Lung (tissue), 12 donors: ENCODE data around the gene CUL4A. TPM values are rescaled to one million over a fixed set of nuclear protein-coding genes. Genes with fewer than 3 reads are reported as not detected.

ENCODE experiments used
- ATAC-seq: fragments of 200-7000 bp; cut with Tn5 transposase; one replicate; pipeline ENCODE4 v1.9.1; 2020; ENCODE audit warnings: moderate number of reproducible peaks; ENCODE audit not compliant: insufficient read depth, low FRiP score
- DNase-seq, 3 donors: peaks; one replicate each; pipeline ENCODE4 v3.0.0-alpha.2; 2013 to 2017
- H3K27ac ChIP-seq, 2 donors: one replicate each; pipeline ENCODE4 v1.5.1; 2013; ENCODE audit warnings: mild to moderate bottlenecking in 2 of 2, moderate library complexity in 2 of 2, control low read depth in 1 of 2, inconsistent platforms in 1 of 2, low read depth in 1 of 2, low read length in 1 of 2
- H3K27me3 ChIP-seq, 3 donors: one replicate each; pipeline ENCODE4 v1.5.1; 2013; ENCODE audit warnings: low read length in 2 of 3; ENCODE audit not compliant: control insufficient read depth in 3 of 3, insufficient read depth in 3 of 3
- H3K36me3 ChIP-seq, 4 donors: one replicate each; pipeline ENCODE4 v1.5.1; 2013; ENCODE audit warnings: low read length in 4 of 4, mild to moderate bottlenecking in 1 of 4, moderate library complexity in 1 of 4; ENCODE audit not compliant: control insufficient read depth in 4 of 4, insufficient read depth in 4 of 4
- H3K4me1 ChIP-seq, 5 donors: one replicate each; pipeline ENCODE4 v1.5.1; 2013; ENCODE audit warnings: low read length in 5 of 5, mild to moderate bottlenecking in 2 of 5, moderate library complexity in 1 of 5; ENCODE audit not compliant: control insufficient read depth in 5 of 5, insufficient read depth in 5 of 5
- H3K4me3 ChIP-seq: one replicate; pipeline ENCODE4 v1.5.1; 2013; ENCODE audit warnings: mild to moderate bottlenecking, control low read depth, moderate library complexity
- H3K9ac ChIP-seq, 2 donors: one replicate each; pipeline ENCODE4 v1.5.1; 2013; ENCODE audit warnings: low read length in 2 of 2, control low read depth in 1 of 2; ENCODE audit not compliant: insufficient read depth in 1 of 2
- H3K9me3 ChIP-seq, 4 donors: one replicate each; pipeline ENCODE4 v1.5.1; 2013; ENCODE audit warnings: low read length in 3 of 4, mild to moderate bottlenecking in 1 of 4, moderate library complexity in 1 of 4; ENCODE audit not compliant: control insufficient read depth in 4 of 4, insufficient read depth in 3 of 4
- WGBS, 2 donors: extraction: QIAGEN DNeasy Blood & Tissue Kit; methylation state at CpG; one replicate each; pipeline ENCODE4 v1.1.7; 2013; 5-methylcytosine and 5-hydroxymethylcytosine counted together
- polyA plus RNA-seq, 2 donors: library from polyadenylated mRNA; stranded (reverse); fragments of 200-250 nt; gene quantifications; one replicate each; pipeline ENCODE4 v1.2.1, GENCODE V29; 2013
- total RNA-seq, 2 donors: library from RNA; depleted of rRNA in 1 of 2; stranded (reverse); fragments of >200 nt in 1 of 2; gene quantifications; one replicate each; pipeline ENCODE4 v1.2.1, GENCODE V29; 2014 to 2021
- TF ChIP-seq, protein P1 (sequence below): IDR thresholded peaks from 2 replicates; pipeline ENCODE4 v1.5.1; 2012; ENCODE audit warnings: mild to moderate bottlenecking; ENCODE audit errors: control extremely low read depth, extremely low read depth
- donor health status: control.
- donor health status: control.
- donor health status: Bipolar disorder and iron deficiency.
- donor health status: healthy.
- donor health status: DM: yes; HTN: yes; CAD: no.

Gene CUL4A
- total and polyA plus RNA-seq, 4 donors: 29.2 to 88.1 (median 57.5) TPM

DNA sequence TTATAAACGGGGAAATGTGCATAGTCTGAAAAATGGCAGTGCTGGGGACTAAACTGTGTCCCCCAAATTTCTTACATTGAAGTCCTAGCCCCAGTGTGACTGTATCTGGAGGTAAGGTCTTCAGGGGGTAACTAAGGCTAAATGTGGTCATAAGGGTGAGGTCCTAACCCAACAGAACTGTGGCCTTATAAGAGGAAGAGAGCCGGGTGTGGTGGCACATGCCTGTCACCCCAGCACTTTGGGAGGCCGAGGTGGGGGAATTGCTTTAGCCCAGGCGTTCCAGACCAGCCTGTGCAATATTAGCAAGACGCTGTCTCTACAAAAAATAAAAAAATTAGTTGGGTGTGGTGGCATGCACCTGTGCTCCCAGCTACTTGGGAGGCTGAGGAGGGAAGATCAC lies 33.1 kb upstream of the CUL4A start:
- H3K9ac ChIP-seq: no peak overlapping the region
- 68 to 86% methylated on average over 4 to 5 of the region's 5 CpGs for WGBS, 2 donors
- no peak for DNase-seq
- TF ChIP-seq, protein P1, sequence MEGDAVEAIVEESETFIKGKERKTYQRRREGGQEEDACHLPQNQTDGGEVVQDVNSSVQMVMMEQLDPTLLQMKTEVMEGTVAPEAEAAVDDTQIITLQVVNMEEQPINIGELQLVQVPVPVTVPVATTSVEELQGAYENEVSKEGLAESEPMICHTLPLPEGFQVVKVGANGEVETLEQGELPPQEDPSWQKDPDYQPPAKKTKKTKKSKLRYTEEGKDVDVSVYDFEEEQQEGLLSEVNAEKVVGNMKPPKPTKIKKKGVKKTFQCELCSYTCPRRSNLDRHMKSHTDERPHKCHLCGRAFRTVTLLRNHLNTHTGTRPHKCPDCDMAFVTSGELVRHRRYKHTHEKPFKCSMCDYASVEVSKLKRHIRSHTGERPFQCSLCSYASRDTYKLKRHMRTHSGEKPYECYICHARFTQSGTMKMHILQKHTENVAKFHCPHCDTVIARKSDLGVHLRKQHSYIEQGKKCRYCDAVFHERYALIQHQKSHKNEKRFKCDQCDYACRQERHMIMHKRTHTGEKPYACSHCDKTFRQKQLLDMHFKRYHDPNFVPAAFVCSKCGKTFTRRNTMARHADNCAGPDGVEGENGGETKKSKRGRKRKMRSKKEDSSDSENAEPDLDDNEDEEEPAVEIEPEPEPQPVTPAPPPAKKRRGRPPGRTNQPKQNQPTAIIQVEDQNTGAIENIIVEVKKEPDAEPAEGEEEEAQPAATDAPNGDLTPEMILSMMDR: no peak
- no peaks in the 10 kb centered on the region for H3K27me3 ChIP-seq
- ATAC-seq: peak; percentile 47
- H3K27ac ChIP-seq: no peak overlapping the region
- peaks cover 0 to 4% (median 0%) of the 10 kb centered on the region in 5 donors for H3K4me1 ChIP-seq
- H3K9me3 ChIP-seq: no peaks in the 10 kb centered on the region
- H3K36me3 ChIP-seq: peaks cover 10 to 53% (median 41%) of the 10 kb centered on the region in 4 donors
- no peak overlapping the region for H3K4me3 ChIP-seq

DNA sequence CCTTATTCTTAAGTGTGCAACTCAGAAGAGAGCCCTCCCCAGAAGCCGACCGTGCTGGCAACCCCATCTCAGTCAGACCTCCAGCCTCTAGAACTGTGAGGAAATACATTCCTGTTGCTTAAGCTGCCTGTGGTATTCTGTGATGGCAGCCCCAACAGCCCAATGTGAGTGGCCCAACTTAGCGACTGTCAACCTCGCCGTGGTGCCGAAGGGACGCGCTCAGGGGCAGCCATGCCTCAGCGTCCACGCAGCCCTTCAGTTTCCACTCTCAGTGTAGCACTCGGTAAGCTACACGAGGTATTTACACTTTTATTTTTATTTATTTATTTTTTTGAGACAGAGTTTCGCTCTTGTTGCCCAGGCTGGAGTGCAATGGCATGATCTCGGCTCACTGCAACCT lies 32.6 kb upstream of the CUL4A start:
- WGBS, 2 donors: 93 to 97% methylated on average over 14 of the region's 14 CpGs
- TF ChIP-seq, protein P1: no peak
- no peak for ATAC-seq
- Histone ChIP-seq H3K9ac (no peak overlapping the region), H3K4me3 (no peak overlapping the region), H3K27ac (no peak overlapping the region), H3K9me3 (no peaks in the 10 kb centered on the region), H3K4me1 (peaks cover 0 to 4% (median 0%) of the 10 kb centered on the region in 5 donors), H3K36me3 (peaks cover 9 to 53% (median 39%) of the 10 kb centered on the region in 4 donors), H3K27me3 (no peaks in the 10 kb centered on the region)
- no peak for DNase-seq

DNA sequence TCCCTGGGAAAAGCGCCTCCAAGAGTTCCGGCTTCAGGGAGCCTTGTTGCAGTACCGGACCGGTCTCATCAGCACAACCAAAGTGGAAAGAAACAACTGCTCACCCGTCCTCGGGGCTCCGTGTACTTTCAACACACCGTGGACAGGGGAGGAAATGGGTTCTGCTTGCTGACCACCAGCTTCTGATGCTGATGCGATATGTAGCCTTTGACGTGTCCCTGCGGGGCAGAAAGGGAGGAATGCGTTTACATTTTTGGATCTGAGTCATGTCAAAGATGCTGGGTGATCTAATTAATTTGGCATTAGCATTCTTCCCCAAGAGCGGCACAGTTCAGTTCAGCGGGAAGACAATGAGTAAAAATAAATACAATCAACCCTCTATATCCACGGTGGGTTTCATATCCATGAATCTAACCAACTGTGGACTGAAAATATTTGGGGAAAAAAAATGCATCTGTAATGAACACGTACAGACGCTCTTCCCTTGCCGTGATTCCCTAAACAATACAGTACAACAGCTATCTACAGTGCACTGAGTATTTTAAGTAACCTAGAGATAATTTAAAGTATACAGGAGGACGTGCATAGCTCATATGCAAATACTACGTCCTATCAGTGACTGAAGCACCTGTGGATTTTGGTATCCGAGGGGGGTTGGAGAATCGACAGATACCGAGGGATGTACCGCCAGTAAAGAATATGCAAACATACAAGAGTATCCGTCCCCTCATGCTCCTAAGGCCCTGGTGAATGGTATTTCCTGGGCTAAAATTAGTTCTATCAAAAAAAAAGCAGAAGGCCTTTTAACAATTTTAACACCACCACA lies 31.1 kb upstream of the CUL4A start:
- Histone ChIP-seq H3K27me3 (no peaks in the 10 kb centered on the region), H3K27ac (peak overlapping the region in 1 of 2 donors; percentile 59), H3K4me3 (no peak overlapping the region), H3K36me3 (peaks cover 6 to 58% (median 39%) of the 10 kb centered on the region in 4 donors), H3K4me1 (peaks cover 0 to 4% (median 0%) of the 10 kb centered on the region in 5 donors), H3K9ac (no peak overlapping the region), H3K9me3 (no peaks in the 10 kb centered on the region)
- TF ChIP-seq, protein P1: no peak
- DNase-seq (no peak), ATAC-seq (no peak)
- WGBS, 2 donors: 84 to 87% methylated on average over 25 of the region's 25 CpGs

DNA sequence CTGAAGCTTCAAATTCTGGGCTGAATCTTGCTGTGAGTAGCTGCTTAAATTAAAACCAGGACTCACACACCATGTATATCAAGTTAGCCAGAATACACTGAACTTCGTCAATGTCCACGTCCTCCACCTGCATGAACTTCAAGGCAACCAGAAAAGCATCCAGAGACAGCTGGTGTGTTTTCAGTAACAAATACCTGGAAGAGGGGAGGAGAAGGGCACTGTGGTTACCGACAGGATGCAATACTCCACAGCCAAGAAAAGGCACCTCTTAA lies 30.6 kb upstream of the CUL4A start:
- Histone ChIP-seq H3K9ac (no peak overlapping the region), H3K27ac (peak overlapping the region in 1 of 2 donors; percentile 59)

More for the DNA sequence above, 30.6 kb upstream of the CUL4A start:
- TF ChIP-seq, protein P1: no peak
- ATAC-seq (no peak), DNase-seq (no peak)
- Histone ChIP-seq H3K4me1 (peaks cover 0 to 4% (median 0%) of the 10 kb centered on the region in 5 donors), H3K27me3 (no peaks in the 10 kb centered on the region), H3K9me3 (no peaks in the 10 kb centered on the region), H3K4me3 (no peak overlapping the region), H3K36me3 (peaks cover 11 to 58% (median 40%) of the 10 kb centered on the region in 4 donors)
- WGBS, 2 donors: 75 to 81% methylated on average over 3 of the region's 3 CpGs
